Upper lobe of right lung (tissue), 1 donor: ENCODE results near the gene TBCK. TPM values are rescaled to one million over a fixed set of nuclear protein-coding genes. Genes with fewer than 3 reads are reported as not detected.

Experiments used
- ATAC-seq: fragments of 200-7000 bp; cut with Tn5 transposase; one replicate; pipeline ENCODE4 v1.9.1; 2020; ENCODE audit warnings: mild to moderate bottlenecking, moderate library complexity
- DNase-seq: peaks from one replicate; pipeline ENCODE4 v3.0.0-alpha.2; 2020
- H3K27ac ChIP-seq: fragments of 200-600 bp; one replicate; pipeline ENCODE4 v1.8.0; 2022
- H3K27me3 ChIP-seq: fragments of 200-600 bp; one replicate; pipeline ENCODE4 v1.8.0; 2022; ENCODE audit warnings: mild to moderate bottlenecking
- H3K36me3 ChIP-seq: fragments of 200-600 bp; one replicate; pipeline ENCODE4 v1.8.0; 2022
- H3K4me1 ChIP-seq: fragments of 200-600 bp; one replicate; pipeline ENCODE4 v1.8.0; 2022
- H3K4me3 ChIP-seq: fragments of 200-600 bp; one replicate; pipeline ENCODE4 v1.8.0; 2022; ENCODE audit warnings: mild to moderate bottlenecking
- H3K9me3 ChIP-seq: fragments of 200-600 bp; one replicate; pipeline ENCODE4 v1.8.0; 2022
- CTCF ChIP-seq: fragments of 200-600 bp; IDR thresholded peaks from one replicate; pipeline ENCODE4 v1.8.0; 2022; ENCODE audit warnings: antibody characterized with exemption
- intact Hi-C: fragments of 100-400 bp; cut with DNase I; formaldehyde crosslinking; loops from one replicate; pipeline ENCODE4 v1.11.0; 2022
- total RNA-seq: library from RNA; stranded (reverse); fragmentation: NEBNext Ultra II Directional; extraction: Animal tissue kit (Norgen Biotek cat#: 25700); gene quantifications from one replicate; pipeline ENCODE4 v1.2.1, GENCODE V29; 2021
- donor health status: DM: no; HTN: yes; CAD: no; lungs with severe emphysema.

The TBCK gene
- total RNA-seq, 1 donor from 2014 or later: 51.7 TPM

GRCh38 chr4:106192131-106192530, 123.9 kb downstream of the TBCK start:
- no peak for DNase-seq
- no peak for TF ChIP-seq CTCF

GRCh38 chr4:106186201-106186600, 129.8 kb downstream of the TBCK start:
- no peaks in the 10 kb centered on the region for H3K27me3 ChIP-seq
- no peak overlapping the region for H3K27ac ChIP-seq
- H3K4me3 ChIP-seq: no peak overlapping the region
- DNase-seq: no peak
- no peaks in the 10 kb centered on the region for H3K4me1 ChIP-seq
- no peaks in the 10 kb centered on the region for H3K9me3 ChIP-seq
- ATAC-seq: no peak
- intact Hi-C loops: no loop called here
- TF ChIP-seq CTCF: no peak
- no peaks in the 10 kb centered on the region for H3K36me3 ChIP-seq

More at GRCh38 chr4:106192131-106192530, 123.9 kb downstream of the TBCK start:
- Histone ChIP-seq H3K27ac (no peak overlapping the region), H3K4me1 (no peaks in the 10 kb centered on the region), H3K36me3 (peaks cover 13% of the 10 kb centered on the region), H3K27me3 (no peaks in the 10 kb centered on the region), H3K4me3 (no peak overlapping the region), H3K9me3 (no peaks in the 10 kb centered on the region)
- intact Hi-C loops: no loop called here
- ATAC-seq: no peak

GRCh38 chr4:106183551-106183950, 132.5 kb downstream of the TBCK start:
- H3K27me3 ChIP-seq: no peaks in the 10 kb centered on the region
- no peaks in the 10 kb centered on the region for H3K4me1 ChIP-seq
- H3K27ac ChIP-seq: no peak overlapping the region
- DNase-seq (no peak), ATAC-seq (no peak)
- H3K4me3 ChIP-seq: no peak overlapping the region
- no peaks in the 10 kb centered on the region for H3K36me3 ChIP-seq
- no peak for TF ChIP-seq CTCF
- no peaks in the 10 kb centered on the region for H3K9me3 ChIP-seq
- intact Hi-C loops: no loop called here

- intact Hi-C loops: no loop called here
- H3K4me1 ChIP-seq: no peaks in the 10 kb centered on the region
- no peak overlapping the region for H3K27ac ChIP-seq
- DNase-seq: no peak
- no peaks in the 10 kb centered on the region for H3K27me3 ChIP-seq
- ATAC-seq: no peak
- peaks cover 13% of the 10 kb centered on the region for H3K36me3 ChIP-seq
- TF ChIP-seq CTCF: no peak
- H3K9me3 ChIP-seq: no peaks in the 10 kb centered on the region
- no peak overlapping the region for H3K4me3 ChIP-seq
Observed at GRCh38 chr4:106172861-106173260, 143.1 kb downstream of the TBCK start.

GRCh38 chr4:106165351-106166010, 150.5 kb downstream of the TBCK start:
- Histone ChIP-seq H3K9me3 (no peaks in the 10 kb centered on the region), H3K4me3 (no peak overlapping the region), H3K4me1 (no peaks in the 10 kb centered on the region), H3K27me3 (no peaks in the 10 kb centered on the region), H3K27ac (no peak overlapping the region), H3K36me3 (no peaks in the 10 kb centered on the region)
- DNase-seq (no peak), ATAC-seq (no peak)
- intact Hi-C loops: no loop called here
- no peak for TF ChIP-seq CTCF

DNA sequence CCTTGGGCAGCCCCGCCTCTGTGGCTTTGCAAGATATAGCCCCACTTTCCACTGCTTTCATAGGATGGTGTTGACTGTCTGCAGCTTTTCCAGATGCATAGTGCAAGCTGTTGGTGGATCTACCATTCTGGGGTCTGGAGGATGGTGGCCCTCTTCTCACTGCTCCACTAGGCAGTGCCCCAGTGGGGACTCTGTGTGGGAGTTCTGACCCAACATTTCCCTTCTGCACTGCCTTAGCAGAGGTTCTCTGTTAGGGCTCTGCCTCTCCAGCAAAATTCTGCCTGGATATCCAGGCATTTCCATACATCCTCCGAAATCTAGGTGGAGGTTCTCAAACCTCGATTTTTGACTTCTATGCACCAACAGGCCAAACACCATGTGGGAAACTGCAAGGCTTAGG, 153.7 kb downstream of the TBCK start:
- DNase-seq: no peak
- H3K9me3 ChIP-seq: no peaks in the 10 kb centered on the region
- intact Hi-C loops: no loop called here
- no peaks in the 10 kb centered on the region for H3K36me3 ChIP-seq
- no peaks in the 10 kb centered on the region for H3K27me3 ChIP-seq
- ATAC-seq: no peak
- no peak overlapping the region for H3K27ac ChIP-seq
- H3K4me1 ChIP-seq: no peaks in the 10 kb centered on the region
- TF ChIP-seq CTCF: no peak
- H3K4me3 ChIP-seq: no peak overlapping the region
